Uterus (tissue), 2 donors: Measurements from ENCODE around the gene RNF144A.

Experiments used
- CTCF ChIP-seq, 4 experiments: fragments of 200-600 bp in 2 of 4; fragments of 450-650 bp in 2 of 4; sonication (generic) in 2 of 4; IDR thresholded peaks; one replicate each; pipeline ENCODE4 v1.5.1; 2016 to 2019; ENCODE audit warnings: antibody characterized with exemption in 4 of 4, mild to moderate bottlenecking in 2 of 4, moderate library complexity in 1 of 4
- POLR2A ChIP-seq, 2 donors: fragments of 450-650 bp; IDR thresholded peaks; one replicate each; pipeline ENCODE4 v1.6.1; 2016; ENCODE audit warnings: antibody characterized with exemption in 2 of 2, mild to moderate bottlenecking in 1 of 2, moderate library complexity in 1 of 2

GRCh38 chr2:6929196-6929819 is 12.1 kb downstream of the RNF144A start:
- TF ChIP-seq CTCF (IDR thresholded peaks at IDR 0.05) (no peak), POLR2A (IDR thresholded peaks at IDR 0.05) (no peak)
